HCT116 (cell line): ENCODE data around the gene SPRR2G. TPM values are rescaled to one million over a fixed set of nuclear protein-coding genes. Genes with fewer than 3 reads are reported as not detected.

Experiments
- ATAC-seq: fragments of 200-7000 bp; cut with Tn5 transposase; 2 replicates; pipeline ENCODE4 v1.9.1; 2020; ENCODE audit warnings: mild to moderate bottlenecking, moderate library complexity
- BruUV-seq: library from RNA; stranded (reverse); fragments of 400-500 nt; replicated peaks from 2 replicates; lab custom pipeline; 2021; lab: Mats Ljungman, UMichigan
- CTCF ChIA-PET: fragments of 300-600 bp; sonication (Branson Sonifier 250); formaldehyde crosslinking; loops from one replicate; lab custom pipeline; 2021; ENCODE audit warnings: antibody characterized with exemption; lab: Charles Lee
- POLR2A ChIA-PET: fragments of 300-600, 350-600 bp; sonication (Branson Sonifier 250); formaldehyde crosslinking; loops from one replicate; lab custom pipeline; 2021; ENCODE audit warnings: antibody characterized with exemption; lab: Charles Lee
- RAD21 ChIA-PET, 2 experiments: fragments of 300-600 bp; sonication (Branson Sonifier 250); formaldehyde crosslinking; loops; one replicate each; lab custom pipeline; 2023; ENCODE audit warnings: low total read pairs in 2 of 2; ENCODE audit not compliant: uncharacterized antibody in 2 of 2, unreplicated experiment in 2 of 2, low non-redundant PET in 1 of 2; lab: Charles Lee
- DNase-seq: peaks from one replicate; pipeline ENCODE4 v3.0.0-alpha.2; 2010; ENCODE audit warnings: low read depth, low spot score
- H2AFZ ChIP-seq: fragments of 200-600 bp; shearing (Covaris generic), sonication (generic); 2 replicates; pipeline ENCODE4 v1.6.1; 2017; ENCODE audit warnings: low read depth, mixed run types, mixed read lengths, antibody characterized with exemption, low read length; ENCODE audit not compliant: poor library complexity, severe bottlenecking
- H3K27ac ChIP-seq: 2 replicates; pipeline ENCODE4 v1.5.1; 2012; ENCODE audit warnings: low read depth, low read length
- H3K27me3 ChIP-seq: fragments of 200-600 bp; sonication (generic); 2 replicates; pipeline ENCODE4 v1.6.1; 2016; ENCODE audit warnings: mixed run types, low read length, mixed read lengths; ENCODE audit not compliant: insufficient read depth
- H3K36me3 ChIP-seq, 2 experiments: fragments of 200-500 bp in 1 of 2; fragments of 200-600 bp in 1 of 2; sonication (Bioruptor generic) in 1 of 2; sonication (generic) in 1 of 2; 2 replicates each; pipeline versions ENCODE4 v1.5.1 to v1.6.1; 2014 to 2016; ENCODE audit warnings: low read length in 2 of 2, inconsistent platforms in 1 of 2, mixed read lengths in 1 of 2, mixed run types in 1 of 2; ENCODE audit not compliant: insufficient read depth in 2 of 2, control insufficient read depth in 1 of 2
- H3K4me1 ChIP-seq, 2 experiments: fragments of 200-600 bp in 1 of 2; sonication (generic) in 1 of 2; 2 replicates each; pipeline versions ENCODE4 v1.5.1 to v1.6.1; 2012 to 2017; ENCODE audit warnings: low read length in 2 of 2, inconsistent platforms in 1 of 2, mild to moderate bottlenecking in 1 of 2, mixed read lengths in 1 of 2, mixed run types in 1 of 2, moderate library complexity in 1 of 2; ENCODE audit not compliant: insufficient read depth in 2 of 2, control insufficient read depth in 1 of 2
- H3K4me2 ChIP-seq: fragments of 200-600 bp; sonication (generic); 2 replicates; pipeline ENCODE4 v1.6.1; 2017; ENCODE audit warnings: mixed run types, low read length, mixed read lengths
- H3K4me3 ChIP-seq, 2 experiments: fragments of 200-600 bp in 1 of 2; sonication (generic) in 1 of 2; replicated peaks in 1 of 2; 2 replicates each; pipeline ENCODE4 v1.5.1; 2011 to 2016; ENCODE audit warnings: low read length in 2 of 2, control low read depth in 1 of 2, low read depth in 1 of 2, mild to moderate bottlenecking in 1 of 2, mixed read lengths in 1 of 2, mixed run types in 1 of 2
- H3K79me2 ChIP-seq: fragments of 200-600 bp; sonication (generic); 2 replicates; pipeline ENCODE4 v1.6.1; 2017; ENCODE audit warnings: mild to moderate bottlenecking, mixed run types, low read length, moderate library complexity, mixed read lengths; ENCODE audit not compliant: insufficient read depth
- H3K9ac ChIP-seq: fragments of 200-600 bp; sonication (generic); 2 replicates; pipeline ENCODE4 v1.6.1; 2016; ENCODE audit warnings: low read length, mixed read lengths
- H3K9me2 ChIP-seq: fragments of 200-600 bp; sonication (generic), shearing (Covaris generic); 2 replicates; pipeline ENCODE4 v1.6.1; 2017; ENCODE audit warnings: mixed run types, mild to moderate bottlenecking, moderate library complexity; ENCODE audit not compliant: insufficient read depth
- H3K9me3 ChIP-seq, 2 experiments: fragments of 200-500 bp in 1 of 2; fragments of 200-600 bp in 1 of 2; sonication (Bioruptor generic) in 1 of 2; sonication (generic) in 1 of 2; 2 replicates each; pipeline ENCODE4 v1.6.1; 2014 to 2017; ENCODE audit warnings: low read length in 2 of 2, mixed read lengths in 2 of 2, inconsistent platforms in 1 of 2, low read depth in 1 of 2, mild to moderate bottlenecking in 1 of 2, mixed run types in 1 of 2, moderate library complexity in 1 of 2; ENCODE audit not compliant: control insufficient read depth in 1 of 2, insufficient read depth in 1 of 2
- H4K20me1 ChIP-seq: fragments of 200-600 bp; sonication (generic), shearing (Covaris generic); 2 replicates; pipeline ENCODE4 v1.6.1; 2017; ENCODE audit warnings: mixed run types, mild to moderate bottlenecking, moderate library complexity; ENCODE audit not compliant: insufficient read depth
- ATF3 ChIP-seq: IDR thresholded peaks from 2 replicates; pipeline ENCODE4 v1.6.1; 2012
- CEBPB ChIP-seq: IDR thresholded peaks from 2 replicates; pipeline ENCODE4 v1.6.1; 2012; ENCODE audit warnings: low read depth
- CTCF ChIP-seq, 3 experiments: fragments of 200-600 bp in 1 of 3; sonication (generic) in 1 of 3; IDR thresholded peaks in 2 of 3; conservative IDR thresholded peaks in 1 of 3; 2 replicates each; pipeline ENCODE4 v1.5.1; 2012 to 2017; ENCODE audit warnings: low read depth in 2 of 3, low read length in 2 of 3, antibody characterized with exemption in 1 of 3, borderline replicate concordance in 1 of 3, control low read depth in 1 of 3, mild to moderate bottlenecking in 1 of 3, mixed read lengths in 1 of 3, mixed run types in 1 of 3, moderate library complexity in 1 of 3; ENCODE audit not compliant: insufficient read depth in 1 of 3
- EGR1 ChIP-seq: IDR thresholded peaks from 2 replicates; pipeline ENCODE4 v1.6.1; 2012; ENCODE audit warnings: low read depth
- EZH2 ChIP-seq: fragments of 200-600 bp; sonication (generic); IDR thresholded peaks from 2 replicates; pipeline ENCODE4 v1.6.1; 2017; ENCODE audit warnings: antibody characterized with exemption, mixed run types
- EZH2phosphoT487 ChIP-seq: fragments of 200-600 bp; IDR thresholded peaks from 2 replicates; pipeline ENCODE4 v1.6.1; 2018; ENCODE audit warnings: antibody characterized with exemption, borderline replicate concordance
- POLR2AphosphoS5 ChIP-seq: IDR thresholded peaks from 2 replicates; pipeline ENCODE4 v1.6.1; 2011; ENCODE audit warnings: mild to moderate bottlenecking, low read depth, low read length, moderate library complexity
- RAD21 ChIP-seq: IDR thresholded peaks from 2 replicates; pipeline ENCODE4 v1.6.1; 2012; ENCODE audit warnings: low read depth, mild to moderate bottlenecking
- TCF7L2 ChIP-seq: IDR thresholded peaks from 2 replicates; pipeline ENCODE4 v1.7.0; 2011; ENCODE audit warnings: borderline replicate concordance, inconsistent platforms; ENCODE audit not compliant: insufficient read depth, insufficient read length; ENCODE audit errors: extremely low read depth
- ZBTB33 ChIP-seq: IDR thresholded peaks from 2 replicates; pipeline ENCODE4 v1.6.1; 2011; ENCODE audit warnings: mild to moderate bottlenecking, low read length, moderate library complexity; ENCODE audit not compliant: insufficient replicate concordance; ENCODE audit errors: extremely low read depth
- ZFX ChIP-seq: fragments of 450-650 bp; IDR thresholded peaks from 2 replicates; pipeline ENCODE4 v1.6.1; 2017
- ZNF274 ChIP-seq: fragments of 200-500 bp; sonication (Bioruptor generic); IDR thresholded peaks from 2 replicates; pipeline ENCODE4 v1.6.1; 2014; ENCODE audit warnings: mild to moderate bottlenecking, low read depth, low read length, inconsistent platforms
- intact Hi-C: fragments of 100-400 bp; cut with micrococcal nuclease; formaldehyde crosslinking; loops from 2 replicates; pipeline ENCODE4 v1.10.0; 2022
- total RNA-seq: library from RNA; stranded (reverse); gene quantifications from one replicate; pipeline ENCODE4 v1.2.1, GENCODE V29; 2021; ENCODE audit not compliant: unreplicated experiment

Gene SPRR2G
- total RNA-seq, 1 experiment from 2014 or later = not detected

- intact Hi-C loops = no loop called here
- Histone ChIP-seq H3K9me3 (no peaks in the 10 kb centered on the region), H3K4me1 (peaks cover 6 to 11% of the 10 kb centered on the region in 2 experiments), H3K27ac (no peak overlapping the region), H2AFZ (no peak overlapping the region), H3K27me3 (no peaks in the 10 kb centered on the region), H3K4me2 (no peak overlapping the region), H3K79me2 (no peaks in the 10 kb centered on the region), H3K9ac (no peak overlapping the region), H4K20me1 (no peaks in the 10 kb centered on the region), H3K4me3 (no peak overlapping the region), H3K9me2 (no peaks in the 10 kb centered on the region), H3K36me3 (no peaks in the 10 kb centered on the region)
- POLR2A ChIA-PET = no interaction called here
- BruUV-seq = no TSS peak
- TF ChIP-seq ZFX = no peak
- TF ChIP-seq RAD21 = no peak
- TF ChIP-seq CEBPB = no peak
- TF ChIP-seq ZNF274 = no peak
- no peak for TF ChIP-seq EZH2
- TF ChIP-seq POLR2AphosphoS5 = no peak
- no peak for TF ChIP-seq TCF7L2
- no peak for TF ChIP-seq EGR1
- TF ChIP-seq EZH2phosphoT487 = no peak
- TF ChIP-seq CTCF (IDR thresholded peaks at IDR 0.05 in 2 of 3, conservative IDR thresholded peaks at IDR 0.05 in 1 of 3; ENCODE audit: borderline replicate concordance in 1 of 3, insufficient read depth in 1 of 3, low read depth in 2 of 3, low read length in 2 of 3) = no peak
- no peak for TF ChIP-seq ZBTB33
- TF ChIP-seq ATF3 = no peak
- DNase-seq = no peak
- CTCF ChIA-PET = no interaction called here
- ATAC-seq = no peak
- RAD21 ChIA-PET = no interaction called here
Observed at GRCh38 chr1:153127296-153127695, 23.4 kb downstream of the SPRR2G start.
